HG03280 (cell line): ENCODE results near the gene CFAP68.
"Not testable (repeated sequence)": the region's sequence is repeated elsewhere in the genome, so short reads cannot be mapped to it uniquely, and the experiment has no call there.

Experiments used
- ATAC-seq: cut with Tn5 transposase; IDR thresholded peaks from one replicate; pipeline ENCODE4 v1.9.1; 2021; ENCODE audit warnings: mild to moderate bottlenecking, moderate library complexity; ENCODE audit not compliant: unreplicated experiment

Gene CFAP68

DNA sequence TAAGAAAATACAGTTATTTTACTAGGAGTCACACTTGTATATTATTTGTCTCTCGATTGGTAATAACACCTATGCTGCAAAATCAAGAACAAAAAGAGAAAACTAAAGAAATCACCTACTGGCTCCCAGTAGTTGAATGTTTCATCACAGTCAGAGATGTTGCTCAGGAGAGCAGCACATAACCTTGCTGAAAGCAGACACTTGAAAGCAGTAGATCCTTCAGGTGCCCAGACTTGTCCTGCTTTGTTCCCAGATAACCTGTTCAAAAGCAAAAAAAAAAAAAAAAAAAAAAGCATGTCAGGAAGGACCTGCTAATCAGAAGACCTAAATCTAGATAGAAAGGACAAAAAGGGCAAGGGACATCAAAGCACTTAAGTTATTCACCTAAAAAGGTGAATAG is 9.2 kb upstream of the CFAP68 start:
- ATAC-seq: no peak

DNA sequence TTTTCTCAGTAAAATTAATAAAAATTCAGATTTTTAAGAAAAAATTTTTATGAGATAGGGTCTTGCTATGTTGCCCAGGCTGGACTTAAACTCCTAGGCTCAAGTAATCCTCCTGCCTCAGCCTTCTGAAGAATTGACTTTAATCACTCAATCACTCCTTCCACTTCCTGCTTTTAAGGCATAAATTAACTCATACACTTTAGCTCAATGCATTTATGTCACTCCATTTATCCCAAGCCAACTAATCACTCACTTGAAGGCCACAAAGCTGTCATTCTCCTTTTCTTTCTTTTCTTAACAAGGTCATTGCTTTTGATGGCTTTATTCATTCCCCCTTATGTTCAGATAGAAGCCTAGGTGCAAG is 8.8 kb upstream of the CFAP68 start:
- ATAC-seq: peak; percentile 5

DNA sequence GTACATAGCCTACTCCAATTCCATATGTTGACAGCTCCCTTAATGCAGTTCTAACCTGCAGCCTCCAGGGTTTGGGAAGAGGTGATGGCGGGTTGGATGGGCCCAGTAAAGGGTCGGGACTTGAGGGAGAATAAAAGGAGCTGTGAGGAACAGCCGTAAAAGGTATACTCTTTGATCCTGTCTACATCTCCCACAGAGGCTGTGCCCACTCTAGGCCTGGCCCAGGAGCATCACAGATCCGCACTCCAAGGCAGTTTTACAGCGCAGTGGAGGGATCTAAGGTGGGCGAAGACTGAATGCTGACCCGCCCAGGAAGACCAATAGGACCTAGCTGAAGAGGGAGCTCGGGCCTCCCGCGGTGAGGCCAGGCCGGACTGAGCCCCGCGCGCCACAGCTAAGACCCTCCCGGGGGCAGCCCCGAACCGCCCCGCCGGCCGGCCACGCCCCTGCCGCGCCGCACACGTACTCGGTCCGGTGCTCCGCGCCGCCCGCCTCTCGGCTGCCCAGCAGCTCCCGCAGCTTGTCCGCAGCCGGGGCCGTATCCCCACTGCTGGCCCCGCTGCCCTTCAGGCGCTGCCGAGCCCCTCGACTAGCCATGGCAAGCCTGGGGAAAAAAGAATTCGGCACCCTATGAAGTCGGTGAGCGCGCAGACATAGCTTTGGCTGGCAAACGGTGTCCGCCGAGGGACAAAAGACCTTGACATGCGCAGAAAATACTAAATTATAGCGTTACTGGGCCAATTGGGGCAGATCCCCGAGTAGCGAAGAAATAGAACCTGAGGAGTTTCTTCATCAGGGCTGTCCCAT is 8.3 kb upstream of the CFAP68 start, which contains the start of gene ALG9:
ALG9 (minus strand) TSS at position 696 of the 807 bp plus-strand sequence; CDS start at position 597, 99 bp downstream.
- peak; percentile 89 for ATAC-seq

DNA sequence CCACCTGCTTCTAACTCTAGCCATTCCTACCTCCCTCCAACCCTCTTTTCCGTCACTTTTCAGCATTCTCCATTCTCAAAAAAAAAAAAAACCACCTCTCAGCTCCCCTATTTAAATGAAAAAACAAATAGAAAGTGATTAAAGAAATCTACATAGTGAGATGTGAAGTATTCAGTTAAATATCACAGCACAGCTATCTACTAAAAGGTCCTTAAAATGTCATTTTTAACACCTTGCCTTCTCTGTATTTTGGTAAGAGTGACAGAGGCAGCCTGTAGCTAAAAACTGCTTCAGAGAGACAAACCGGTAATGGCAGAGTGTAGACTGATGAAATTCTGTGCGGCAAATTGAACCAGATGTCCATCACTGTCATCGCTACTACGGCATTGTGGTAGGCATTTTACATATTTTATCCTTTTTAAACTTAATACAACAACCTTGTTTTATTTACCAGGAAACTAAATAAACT is 7.6 kb upstream of the CFAP68 start:
- no peak for ATAC-seq

DNA sequence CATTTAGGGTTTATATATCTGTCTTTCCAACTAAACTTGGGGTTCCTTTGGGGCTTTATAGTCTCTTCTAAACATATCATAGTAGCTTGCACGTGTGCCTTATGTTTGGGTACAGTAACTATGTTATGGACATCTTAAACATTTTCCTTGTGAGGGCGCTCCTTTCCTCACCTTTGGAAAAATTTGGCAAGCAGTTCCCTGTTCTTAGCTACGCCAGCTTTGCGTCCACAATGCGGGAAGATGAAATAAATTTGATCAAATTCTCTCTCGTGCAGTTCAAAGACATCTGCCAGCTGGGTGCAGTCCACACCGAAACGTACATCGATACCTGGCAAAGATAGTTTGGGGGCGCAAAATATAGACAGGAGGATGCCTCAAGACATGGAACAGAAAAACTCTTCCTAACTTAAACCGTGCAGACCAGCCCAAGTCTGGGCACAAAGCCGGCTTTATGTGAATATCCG is 924 bp upstream of the CFAP68 start:
- peak; percentile 10 for ATAC-seq

DNA sequence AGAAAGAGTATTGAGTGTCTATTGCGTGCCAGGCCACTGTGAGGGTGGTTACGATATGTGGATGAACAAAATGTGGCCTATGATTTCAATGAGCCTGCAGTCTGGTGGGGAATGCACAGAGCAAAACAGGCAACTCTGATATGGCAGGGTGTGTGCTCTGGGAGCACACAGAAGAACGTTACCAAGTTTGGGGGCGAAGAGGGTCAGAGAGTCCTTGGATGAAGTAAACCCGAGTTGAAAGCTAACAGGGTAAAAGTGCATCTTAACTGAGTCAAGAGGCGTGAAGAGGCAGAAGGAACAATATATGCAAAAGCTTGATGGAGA is 258 bp downstream of the CFAP68 start:
- peak; percentile 5 for ATAC-seq

DNA sequence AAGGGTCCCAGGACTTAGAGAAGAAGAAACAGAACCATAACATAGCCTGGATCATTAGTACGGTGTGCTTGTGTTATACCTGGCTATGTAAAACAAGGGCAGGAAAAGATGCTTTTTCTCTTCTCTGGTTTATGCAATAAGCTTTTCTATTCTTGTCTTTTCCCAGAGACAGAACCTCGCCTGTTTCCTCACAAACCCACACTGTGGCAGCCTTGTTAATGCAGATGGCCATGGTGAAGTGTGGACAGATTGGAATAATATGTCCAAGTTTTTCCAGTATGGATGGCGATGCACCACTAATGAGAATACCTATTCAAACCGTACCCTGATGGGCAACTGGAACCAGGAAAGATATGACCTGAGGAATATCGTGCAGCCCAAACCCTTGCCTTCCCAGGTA is 2.9 kb downstream of the CFAP68 start:
- no peak for ATAC-seq

DNA sequence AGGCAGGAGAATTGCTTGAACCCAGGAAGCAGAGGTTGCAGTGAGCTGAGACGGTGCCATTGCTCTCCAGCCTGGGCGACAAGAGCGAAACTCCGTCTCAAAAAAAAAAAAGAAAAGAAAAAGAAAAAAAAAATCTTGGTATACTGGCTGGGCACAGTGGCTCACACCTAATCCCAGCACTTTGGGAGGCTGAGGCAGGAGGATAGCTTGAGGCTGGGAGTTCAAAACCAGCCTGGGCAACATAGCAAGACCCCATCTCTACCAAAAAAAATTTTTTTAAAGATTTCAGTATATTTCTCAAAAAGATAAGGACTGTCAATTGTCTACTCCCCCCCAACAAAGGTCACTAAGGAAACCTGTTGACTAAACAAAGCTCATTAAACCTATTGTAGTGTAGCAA is 5.7 kb downstream of the CFAP68 start:
- ATAC-seq: not testable (repeated sequence)

DNA sequence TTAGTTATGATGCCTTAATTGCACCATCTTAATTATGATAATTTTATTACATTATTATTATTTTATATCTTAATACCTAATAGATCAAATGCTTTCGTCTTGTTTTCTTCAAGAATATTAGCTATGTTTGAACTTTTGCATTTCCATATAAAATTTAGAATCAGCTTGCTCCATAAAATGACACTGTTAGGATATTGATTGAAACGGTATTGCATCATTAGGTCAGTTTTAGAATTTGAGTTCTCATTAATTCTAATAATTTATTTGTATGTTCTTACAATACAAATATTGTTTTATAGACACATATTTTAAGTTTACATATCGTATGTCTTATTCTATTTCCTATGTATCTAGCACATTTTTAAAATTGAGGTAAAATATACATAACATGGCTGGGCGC is 6.7 kb downstream of the CFAP68 start:
- ATAC-seq: no peak

DNA sequence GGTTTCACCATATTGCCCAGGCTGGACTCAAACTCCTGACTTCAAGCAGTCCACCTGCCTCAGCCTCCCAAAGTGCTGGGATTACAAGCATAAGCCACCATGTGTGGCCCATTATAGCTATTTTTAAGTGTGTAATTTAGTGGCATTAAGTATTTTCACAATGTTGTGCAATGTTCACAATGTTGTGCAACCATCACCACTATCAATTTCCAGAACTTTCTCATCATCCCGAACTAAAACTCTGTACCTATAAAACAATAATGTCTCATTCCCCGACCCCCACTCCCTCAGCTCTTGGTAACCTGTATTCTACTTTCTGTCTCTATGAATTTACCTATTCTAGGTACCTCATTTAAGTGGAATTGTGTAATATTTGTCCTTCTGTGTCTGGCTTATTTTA is 7.5 kb downstream of the CFAP68 start:
- ATAC-seq: no peak

DNA sequence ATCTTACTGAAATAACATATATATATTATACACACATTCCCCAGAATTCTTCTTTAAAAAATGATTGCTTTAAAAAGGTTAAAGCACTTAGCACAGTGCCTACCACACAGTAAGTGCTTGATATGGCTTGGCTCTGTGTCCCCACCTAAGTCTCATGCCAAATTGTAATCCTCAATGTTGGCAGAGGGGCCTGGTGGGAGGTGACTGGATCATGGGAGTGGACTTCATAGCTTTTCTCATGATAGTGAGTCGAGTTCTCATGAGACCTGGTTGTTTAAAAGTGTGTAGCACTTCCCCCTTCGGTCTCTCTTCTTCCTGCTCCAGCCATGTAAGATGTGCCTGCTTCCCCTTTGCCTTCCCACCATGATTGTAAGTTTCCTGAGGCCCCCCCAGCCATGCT is 26.1 kb downstream of the CFAP68 start:
- ATAC-seq: no peak

DNA sequence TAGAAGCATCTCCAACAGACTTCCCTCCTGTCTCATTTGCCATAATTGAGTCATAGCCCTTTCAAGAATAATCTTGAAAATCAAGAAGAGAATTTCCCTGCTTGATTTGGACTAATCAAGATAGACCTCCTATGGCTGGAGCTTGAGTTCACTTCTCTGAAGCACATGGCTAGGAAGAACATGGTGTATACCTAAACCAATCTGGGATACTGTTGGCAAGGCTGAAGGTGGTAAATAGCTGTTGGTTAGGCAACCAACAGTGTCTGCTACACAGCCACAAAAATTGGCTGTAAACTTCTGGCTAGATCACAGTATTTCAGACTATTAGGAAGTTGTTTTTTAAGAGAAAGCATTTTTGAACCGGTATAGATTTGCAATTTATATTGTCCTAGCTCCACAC is 27.3 kb downstream of the CFAP68 start:
- ATAC-seq: no peak

DNA sequence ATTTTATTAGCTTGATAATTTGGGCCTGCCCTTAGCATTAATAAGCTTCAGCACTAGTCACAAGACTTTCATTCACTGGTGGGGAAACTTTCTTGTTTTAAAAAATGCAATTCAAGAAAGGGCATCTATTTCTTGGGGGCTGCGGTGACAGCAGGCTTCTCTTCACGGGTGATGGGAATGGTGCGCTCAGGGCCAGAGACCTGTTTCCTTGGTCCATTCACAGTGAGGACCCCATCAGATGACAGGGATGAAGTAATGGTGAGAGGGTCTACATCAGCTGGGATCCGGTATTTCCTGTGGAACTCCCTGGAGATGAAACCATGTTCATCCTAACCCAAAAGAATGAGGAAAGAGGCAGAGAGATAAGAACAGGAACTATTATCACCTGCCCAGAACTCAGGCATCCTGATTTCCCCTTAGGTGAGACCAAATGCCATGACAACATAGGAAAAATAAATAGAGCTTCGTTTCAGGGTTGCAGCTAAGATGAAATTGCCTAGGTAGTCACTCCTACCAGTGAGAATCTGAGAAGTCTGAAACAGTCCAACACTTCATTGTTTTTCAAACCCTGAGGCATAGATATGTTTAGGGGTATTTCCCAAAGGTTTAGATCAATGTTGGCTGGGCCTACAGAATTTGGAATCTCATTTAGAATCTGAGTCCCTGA is 29.4 kb downstream of the CFAP68 start:
- ATAC-seq: no peak

DNA sequence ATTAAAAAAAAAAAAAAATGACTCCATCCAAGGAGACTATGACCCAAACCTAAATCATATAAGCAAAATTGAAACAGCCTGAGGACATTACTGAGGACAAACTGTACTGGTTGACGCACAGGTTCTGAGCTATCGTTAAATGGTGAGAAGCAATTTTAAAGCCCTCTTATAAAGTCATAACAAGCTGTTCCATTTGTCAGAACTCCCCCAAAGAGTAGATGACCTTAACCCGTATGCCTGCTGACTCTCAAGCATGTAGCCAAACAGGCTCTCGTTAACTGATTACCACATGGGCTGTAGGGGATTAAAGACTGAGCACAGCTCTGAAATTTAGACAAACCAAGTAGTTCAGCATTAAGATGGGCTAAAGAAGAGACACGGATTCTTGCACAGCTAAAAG is 30.0 kb downstream of the CFAP68 start:
- no peak for ATAC-seq

DNA sequence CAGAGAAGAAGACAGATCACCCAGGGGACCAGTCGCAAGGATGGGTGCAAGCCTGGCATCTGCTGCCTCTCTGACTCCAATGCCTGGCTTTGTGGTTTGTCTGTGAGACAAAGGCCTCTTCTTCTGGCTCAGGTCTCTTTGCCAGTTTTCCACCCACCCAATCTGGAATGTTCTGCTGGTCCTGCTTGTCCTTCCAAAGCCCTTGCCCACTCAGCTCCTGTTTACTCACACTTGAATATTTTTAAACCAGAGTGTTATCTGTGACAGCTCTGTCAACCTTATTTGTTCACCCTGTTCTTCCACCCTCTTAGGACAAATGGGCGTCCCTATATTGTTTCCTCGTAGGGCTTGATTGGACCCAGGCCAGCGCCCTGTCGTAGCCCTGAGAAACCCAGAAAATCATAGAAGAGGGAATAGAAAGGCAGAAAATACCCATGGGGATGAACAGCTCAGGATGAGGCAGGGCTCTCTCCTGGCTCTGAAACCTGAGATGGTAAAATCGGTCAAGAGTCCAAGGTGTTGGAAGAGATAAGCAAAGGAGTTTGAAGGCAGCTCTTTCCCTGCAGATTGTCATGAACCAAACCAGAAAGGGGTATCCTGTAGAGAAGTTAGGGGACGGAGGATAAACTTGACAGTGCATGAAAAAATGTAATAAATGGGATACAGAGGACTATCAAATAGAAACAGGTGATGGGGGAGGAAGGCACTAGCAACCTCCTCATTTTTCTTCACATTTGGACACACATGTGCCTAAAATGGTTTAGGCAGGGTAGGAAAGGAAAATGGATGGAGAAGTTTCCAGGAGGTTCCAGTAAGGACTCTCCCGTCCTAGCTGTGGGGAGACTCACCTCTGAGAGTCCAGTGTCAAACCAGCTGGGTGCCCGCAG is 31.6 kb downstream of the CFAP68 start:
- no peak for ATAC-seq

DNA sequence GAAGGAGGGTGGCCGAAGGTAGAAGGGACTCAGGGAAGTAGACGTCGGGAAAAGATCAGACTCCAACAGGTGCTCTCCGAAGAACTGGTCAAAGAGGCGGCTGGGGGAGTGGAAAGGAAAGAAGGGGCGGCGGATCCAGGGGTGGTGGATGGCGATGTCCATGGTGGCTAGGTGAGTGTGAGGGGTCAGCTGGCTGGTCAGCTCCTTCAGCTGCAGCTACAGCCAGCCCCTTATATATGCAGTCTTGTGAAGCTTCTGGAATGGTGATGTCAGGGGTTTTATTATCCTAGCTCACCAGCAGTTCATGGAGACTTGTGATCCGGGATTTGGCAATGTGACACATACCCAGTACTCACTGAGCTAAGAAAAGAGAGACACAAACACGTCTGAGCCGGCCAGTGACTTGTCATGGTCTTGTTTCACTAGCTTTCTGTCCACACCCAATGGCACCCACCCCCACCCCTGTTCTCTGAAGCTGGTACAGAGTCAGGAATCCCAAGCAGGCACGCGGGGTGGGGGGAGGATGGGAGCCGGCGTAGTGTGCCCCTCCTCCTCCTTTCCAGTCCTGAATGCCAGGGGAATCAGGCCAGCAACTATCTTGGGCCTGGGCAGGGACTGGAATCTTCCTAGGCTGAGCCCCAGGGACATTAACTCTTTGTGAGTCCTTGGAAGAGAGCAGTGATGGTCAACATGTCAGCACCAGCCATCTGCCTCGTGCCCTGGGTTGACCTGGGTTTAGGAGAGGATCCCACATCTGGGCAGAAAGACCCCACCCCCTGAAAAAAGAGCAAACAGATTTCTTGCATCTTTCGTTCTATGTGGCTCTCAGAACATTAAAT is 32.4 kb downstream of the CFAP68 start, which contains the start of gene CRYAB:
CRYAB (minus strand) TSS at position 208 of the 839 bp plus-strand sequence; CDS start at position 162, 46 bp downstream.
- ATAC-seq: no peak

DNA sequence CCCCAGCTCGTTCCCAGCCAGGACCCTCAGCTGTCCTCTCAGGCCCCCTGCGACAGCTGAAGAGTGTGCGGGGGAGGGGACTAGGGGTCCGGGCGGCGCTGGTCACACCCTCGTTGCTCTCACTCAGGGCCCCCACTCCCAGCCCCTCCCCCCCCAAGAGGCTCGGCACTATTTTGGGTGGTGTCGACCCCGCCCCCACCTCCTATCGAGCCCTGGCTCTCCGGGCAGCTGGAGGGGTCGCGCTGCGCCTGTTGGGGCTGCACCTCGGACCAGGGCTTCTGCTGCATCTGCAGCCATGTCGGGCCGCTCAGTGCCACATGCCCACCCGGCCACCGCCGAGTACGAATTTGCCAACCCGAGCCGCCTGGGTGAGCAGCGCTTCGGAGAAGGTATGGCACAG is 33.2 kb downstream of the CFAP68 start, which contains the start of gene HSPB2:
HSPB2 (plus strand) TSS at position 200 of the 400 bp plus-strand sequence; CDS start at position 296, 96 bp downstream.
- no peak for ATAC-seq

DNA sequence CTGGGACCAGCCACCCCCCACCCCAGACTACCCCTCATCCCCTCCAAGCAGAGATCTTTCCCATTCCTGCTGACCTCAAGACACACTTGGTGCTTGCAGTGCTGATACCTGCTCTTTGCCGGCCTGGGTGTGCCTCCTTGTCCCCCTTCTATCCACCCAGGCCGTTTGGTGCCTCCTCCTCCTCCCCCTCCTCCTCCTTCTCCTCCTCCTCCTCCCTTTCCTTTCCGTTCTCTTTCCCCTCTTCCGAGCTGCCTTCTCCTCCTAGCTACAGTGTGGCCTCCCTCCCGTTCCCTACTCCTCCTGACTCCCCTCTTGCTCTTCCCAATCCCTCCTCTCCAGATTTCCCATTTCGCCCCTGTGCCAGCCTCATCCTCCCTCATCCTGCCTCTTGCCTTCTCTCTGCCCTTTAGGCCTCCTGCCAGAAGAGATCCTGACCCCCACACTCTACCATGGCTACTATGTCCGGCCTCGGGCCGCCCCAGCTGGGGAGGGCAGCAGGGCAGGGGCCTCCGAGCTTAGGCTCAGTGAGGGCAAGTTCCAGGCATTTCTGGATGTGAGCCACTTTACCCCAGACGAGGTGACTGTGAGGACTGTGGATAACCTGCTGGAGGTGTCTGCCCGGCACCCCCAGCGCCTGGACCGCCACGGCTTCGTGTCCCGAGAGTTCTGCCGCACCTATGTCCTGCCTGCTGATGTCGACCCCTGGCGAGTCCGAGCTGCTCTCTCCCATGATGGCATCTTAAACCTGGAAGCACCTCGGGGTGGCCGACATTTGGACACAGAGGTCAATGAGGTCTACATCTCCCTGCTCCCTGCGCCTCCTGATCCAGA is 33.9 kb downstream of the CFAP68 start:
- no peak for ATAC-seq

DNA sequence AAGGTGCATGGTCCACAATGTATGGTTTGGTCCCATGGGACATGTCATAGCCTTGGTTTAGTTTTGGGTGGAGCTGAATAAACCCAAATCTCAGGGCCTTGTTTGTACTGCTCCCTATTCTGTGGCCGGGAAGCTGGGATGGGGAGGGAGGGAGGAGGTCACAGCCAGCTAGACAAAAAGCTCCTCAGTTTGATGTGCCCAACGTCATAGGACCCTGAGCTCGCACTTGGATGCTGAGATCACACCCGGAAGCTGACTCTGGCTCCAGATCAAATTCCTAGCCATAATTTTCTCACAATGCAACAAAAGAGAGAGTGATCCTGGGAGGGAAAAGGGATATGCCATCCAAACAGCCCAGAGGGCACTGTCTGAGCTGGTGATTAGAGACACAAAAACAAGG is 34.7 kb downstream of the CFAP68 start:
- ATAC-seq: no peak
